Activated gamma-delta T cell (primary cell): Measurements from ENCODE around the gene COMMD1.
"Not testable (repeated sequence)": the region's sequence is repeated elsewhere in the genome, so short reads cannot be mapped to it uniquely, and the experiment has no call there.

ENCODE experiments used
- DNase-seq: peaks from one replicate; lab custom pipeline; 2025; lab: John Stamatoyannopoulos, UW

COMMD1 gene

GRCh38 chr2:62030902-62031301 lies 125.4 kb downstream of the COMMD1 start:
- DNase-seq = no peak

DNA sequence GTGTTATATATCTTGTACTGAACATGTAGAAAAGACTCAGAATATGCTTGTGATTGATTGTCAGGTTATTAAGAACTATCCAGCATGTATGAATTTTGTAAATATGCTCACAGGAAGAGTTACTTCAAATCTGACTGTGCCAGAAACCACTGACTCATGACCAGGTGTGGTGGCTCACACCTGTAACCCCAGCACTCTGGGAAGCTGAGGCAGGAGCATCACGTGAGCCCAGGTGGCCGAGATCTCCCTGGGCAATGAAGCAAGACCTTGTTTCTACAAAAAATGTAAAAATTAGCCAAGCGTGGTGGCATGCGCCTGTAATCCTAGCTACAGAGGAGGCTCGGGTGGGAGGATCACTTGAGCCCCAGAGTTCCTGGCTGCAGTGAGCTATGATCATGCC lies 126.6 kb downstream of the COMMD1 start:
- DNase-seq = no peak

GRCh38 chr2:62034715-62035114 lies 129.2 kb downstream of the COMMD1 start:
- DNase-seq = no peak

GRCh38 chr2:62036229-62036628 lies 130.8 kb downstream of the COMMD1 start:
- DNase-seq = no peak

DNA sequence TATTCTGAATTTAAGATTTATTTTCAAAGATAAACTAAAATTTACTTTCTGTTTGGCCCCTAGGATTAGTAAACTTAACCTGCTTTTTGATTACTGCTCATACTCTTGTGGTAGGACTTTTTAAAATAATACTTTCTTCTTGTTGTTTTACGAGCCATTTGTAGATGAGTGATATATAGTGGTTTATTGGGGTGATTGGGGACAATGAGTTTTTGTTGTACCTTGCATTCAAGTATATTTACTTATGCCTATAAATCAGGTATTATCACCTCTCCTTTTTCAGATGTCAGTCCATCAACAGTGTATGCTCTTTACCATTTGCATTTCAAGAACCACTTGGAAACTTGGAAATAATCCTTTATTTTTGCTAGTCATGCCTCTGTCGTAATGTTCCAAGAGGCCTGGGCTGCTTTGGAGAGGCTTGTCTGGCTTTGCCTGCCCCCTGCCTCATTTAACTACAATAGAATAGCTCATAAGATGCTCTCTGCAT lies 131.3 kb downstream of the COMMD1 start:
- DNase-seq = no peak

DNA sequence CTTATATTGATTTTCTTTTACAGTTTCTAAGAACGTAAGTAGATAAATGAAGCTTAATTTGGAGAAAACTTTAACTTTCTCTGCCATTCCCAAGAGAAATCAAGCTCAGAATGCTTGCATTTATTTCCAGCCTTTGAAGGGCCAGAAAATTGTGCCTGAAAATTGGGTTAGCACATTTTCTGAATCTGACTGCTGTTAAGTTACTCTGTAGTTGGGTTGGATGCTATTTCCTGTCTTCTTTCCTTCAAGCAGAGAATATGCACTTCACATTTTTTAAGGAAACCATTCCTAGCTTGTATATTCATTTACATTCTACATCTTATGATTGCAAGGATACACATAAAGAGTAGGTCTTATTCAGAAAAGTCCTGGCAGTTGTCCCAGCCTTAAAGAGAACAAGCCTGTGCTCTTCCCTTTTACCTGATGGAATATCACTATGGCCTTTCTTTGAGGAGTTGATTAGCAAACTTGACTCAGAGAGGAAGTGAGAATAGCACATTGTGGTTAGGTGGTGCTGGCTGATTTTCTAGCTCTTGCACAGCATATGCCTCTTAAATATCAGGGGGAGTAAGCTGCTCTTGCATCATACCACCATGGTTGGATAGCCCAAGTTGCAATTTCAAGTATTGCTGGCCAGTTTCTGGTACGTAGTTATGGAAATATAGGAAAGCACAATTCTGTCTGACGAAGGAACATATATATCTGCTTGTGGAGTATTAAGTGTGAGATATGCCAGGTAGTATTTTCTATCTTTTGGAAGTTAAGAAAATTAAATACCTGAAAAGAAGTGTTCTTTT lies 133.7 kb downstream of the COMMD1 start:
- no peak for DNase-seq

DNA sequence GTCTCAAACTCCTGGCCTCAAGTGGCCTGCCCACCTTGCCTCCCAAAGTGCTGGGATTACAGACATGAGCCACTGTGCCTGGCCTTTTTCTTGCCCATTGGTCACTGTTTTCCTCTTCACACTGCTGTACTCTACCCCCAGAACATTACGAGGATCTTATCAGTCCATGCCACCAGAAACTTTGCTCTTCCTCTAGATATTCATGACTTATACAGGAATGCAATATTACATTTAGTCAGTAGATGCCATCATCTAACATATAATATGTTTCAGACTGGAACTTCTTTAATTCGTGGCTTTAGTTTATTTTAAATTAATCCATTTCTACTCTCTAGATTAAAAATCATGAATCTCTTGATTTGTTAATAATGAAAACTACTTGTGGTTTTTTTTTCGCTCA lies 135.5 kb downstream of the COMMD1 start:
- no peak for DNase-seq

- not testable (repeated sequence) for DNase-seq
Observed at GRCh38 chr2:62041701-62042385, 136.4 kb downstream of the COMMD1 start.

DNA sequence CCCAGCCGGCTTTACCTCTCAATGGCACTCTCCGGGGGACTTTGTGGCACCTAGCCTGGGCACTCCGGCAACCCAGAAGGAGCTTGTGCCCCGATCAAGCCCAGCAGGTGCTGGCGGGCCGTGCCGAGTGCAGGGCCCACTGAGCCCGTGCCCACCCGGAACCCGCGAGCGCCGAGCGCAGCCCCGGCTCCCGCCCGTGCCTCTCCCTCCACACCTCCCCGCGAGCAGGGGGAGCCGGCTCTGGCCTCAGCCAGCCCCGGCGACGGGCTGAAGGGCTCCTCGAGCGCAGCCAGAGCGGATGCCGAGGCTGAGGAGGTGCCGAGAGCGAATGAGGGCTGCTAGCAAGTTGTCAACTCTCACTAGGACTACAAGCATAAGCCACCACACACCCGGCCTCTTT lies 136.9 kb downstream of the COMMD1 start:
- DNase-seq = peak; percentile 7

- no peak for DNase-seq
Observed at GRCh38 chr2:62042944-62043343, 137.5 kb downstream of the COMMD1 start.

DNA sequence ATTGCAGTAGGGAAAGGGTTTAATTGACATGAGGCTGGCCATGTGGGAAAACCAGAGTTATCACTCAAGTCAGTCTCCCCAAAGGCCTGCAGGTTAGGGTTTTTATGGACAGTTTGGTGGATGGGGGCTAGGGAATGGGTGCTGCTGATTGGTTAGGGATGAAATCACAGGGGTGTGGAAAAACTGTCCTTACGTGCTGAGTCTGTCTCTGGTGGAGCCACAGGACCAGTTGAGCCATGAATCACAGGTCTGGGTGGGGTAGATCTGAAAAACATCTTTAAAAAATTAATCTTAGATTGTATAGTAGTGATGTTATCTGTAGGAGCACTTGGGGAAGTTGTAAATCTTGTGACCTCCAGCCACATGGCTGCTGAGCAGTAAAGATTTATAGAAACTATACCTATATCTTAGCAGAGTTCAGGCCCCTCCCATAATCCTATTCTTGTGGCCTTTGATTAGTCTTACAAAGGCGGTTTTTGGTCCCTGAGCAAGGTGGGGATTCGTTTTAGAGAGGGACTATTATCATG lies 139.6 kb downstream of the COMMD1 start:
- no peak for DNase-seq

- no peak for DNase-seq
Observed at GRCh38 chr2:62046141-62046540, 140.7 kb downstream of the COMMD1 start.

- DNase-seq = no peak
Observed at GRCh38 chr2:62050456-62051045, 145.1 kb downstream of the COMMD1 start.

DNA sequence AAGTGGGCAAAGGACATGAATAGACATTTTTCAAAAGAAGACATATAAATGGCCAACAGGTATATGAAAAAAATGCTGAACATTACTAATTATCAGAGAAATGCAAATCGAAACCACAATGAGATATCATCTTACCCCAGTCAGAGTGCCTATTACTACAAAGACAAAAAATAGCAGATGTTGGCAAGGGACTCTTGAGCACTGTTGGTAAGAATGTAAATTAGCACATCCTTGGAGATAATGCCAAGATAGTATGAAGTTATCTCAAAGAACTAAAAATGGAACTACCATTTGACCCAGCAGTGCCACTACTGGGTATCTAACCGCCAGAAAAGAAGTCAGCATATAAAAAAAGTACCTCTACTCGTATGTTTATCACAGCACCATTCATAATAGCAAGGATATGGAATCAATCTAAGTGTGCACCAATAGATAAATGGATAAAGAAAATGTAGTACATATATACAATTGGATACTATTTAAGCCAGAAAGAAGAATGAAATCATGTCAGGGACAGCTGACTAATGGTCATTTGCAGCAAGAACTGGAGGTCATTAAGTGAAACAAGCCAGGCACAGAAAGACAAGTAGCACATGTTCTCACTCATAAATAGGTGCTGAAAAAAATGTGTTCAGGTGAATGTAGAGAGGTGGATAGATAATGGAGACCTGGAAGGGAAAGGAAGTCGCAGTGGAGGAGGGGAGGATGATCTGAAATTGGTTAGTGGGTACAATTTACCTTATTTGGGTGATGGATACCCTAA lies 148.7 kb downstream of the COMMD1 start:
- no peak for DNase-seq

GRCh38 chr2:62054916-62055450 lies 149.5 kb downstream of the COMMD1 start:
- no peak for DNase-seq

DNA sequence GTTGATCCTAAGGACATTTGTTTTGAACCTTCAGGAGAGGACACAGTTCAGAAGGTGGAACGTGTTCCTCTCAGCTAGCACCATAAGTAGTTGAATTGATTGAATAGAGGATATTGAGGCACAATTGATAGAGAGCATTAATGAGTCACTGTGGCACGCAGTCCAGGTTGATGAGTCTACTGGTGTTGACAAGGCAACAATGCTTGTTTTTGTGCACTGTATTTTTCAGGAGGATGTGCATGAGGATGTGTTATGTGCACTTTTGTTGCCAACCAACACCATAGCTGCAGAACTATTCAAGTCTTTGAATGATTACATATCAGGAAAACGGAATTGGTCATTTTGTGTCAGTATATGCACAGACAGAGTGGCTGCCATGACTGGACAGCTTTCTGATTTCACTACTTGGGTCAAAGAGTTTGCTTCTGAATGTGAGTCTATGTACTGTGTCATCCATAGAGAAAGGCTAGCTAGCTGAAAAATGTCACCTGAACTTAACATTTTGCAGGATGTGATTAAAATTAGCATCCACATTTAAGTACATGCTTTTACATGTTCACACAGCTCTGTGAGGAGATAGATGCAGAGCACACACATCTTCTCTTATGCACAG lies 150.4 kb downstream of the COMMD1 start:
- no peak for DNase-seq

DNA sequence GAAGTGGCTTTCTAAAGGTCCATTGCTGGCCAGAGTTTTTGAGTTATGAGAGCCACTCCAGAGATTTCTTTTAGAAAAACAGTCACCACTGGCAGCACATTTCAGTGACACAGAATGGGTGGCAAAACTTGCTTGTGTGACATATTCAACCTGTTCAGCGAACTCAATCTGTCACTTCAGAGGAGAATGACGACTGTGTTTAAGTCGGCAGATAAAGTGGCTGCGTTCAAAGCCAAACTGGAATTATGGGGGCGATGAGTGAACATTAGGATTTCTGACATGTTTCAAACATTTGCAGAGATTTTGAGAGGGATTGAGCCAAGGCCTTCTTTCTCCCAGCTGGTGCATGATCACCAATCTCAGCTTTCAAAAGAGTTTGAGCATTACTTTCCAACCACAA lies 150.9 kb downstream of the COMMD1 start:
- no peak for DNase-seq

- no peak for DNase-seq
Observed at GRCh38 chr2:62065243-62065642, 159.8 kb downstream of the COMMD1 start.

- no peak for DNase-seq
Observed at GRCh38 chr2:62071126-62071598, 165.7 kb downstream of the COMMD1 start.

DNA sequence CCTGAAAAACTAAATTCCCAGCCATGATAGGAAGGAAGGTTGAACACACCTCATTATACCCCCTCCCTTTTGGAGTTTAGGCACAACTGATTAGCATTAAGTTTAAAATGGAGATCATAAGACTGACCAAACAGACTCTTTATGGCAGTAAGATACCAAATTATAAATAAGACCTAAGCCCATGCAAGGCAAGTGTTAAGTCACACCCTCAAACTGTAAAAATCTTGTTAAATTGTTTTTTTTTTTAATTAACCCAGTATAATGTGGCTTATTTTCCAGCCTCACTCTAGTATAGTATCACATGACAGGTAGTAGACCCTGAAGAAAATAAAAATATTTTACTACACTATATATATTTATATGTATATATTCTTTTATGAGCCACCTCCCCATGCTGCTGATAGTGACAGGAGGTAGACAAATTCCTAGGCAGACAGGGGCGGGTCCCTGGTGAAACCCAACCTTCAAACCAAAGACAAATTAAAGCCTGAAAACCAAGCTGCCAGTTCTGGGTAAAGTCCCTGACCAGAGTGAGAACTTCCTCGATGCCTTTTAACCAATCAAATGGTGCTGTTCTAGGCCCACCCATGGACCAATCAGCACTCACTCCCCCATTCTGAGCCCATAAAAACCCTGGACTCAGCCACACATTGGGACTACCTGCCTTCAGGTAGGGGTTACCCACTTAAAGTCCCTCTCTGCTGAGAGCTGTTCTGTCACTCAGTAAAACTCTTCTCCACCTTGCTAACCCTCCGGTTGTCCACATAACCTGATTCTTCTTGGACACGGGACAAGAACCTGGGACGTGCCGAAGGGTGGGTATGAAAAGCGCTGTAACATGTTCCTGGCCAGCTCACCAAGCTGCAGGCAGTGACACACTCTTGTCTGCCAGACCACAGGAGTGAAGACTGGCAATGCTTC lies 166.5 kb downstream of the COMMD1 start:
- DNase-seq = no peak
